HG03159 (cell line): Measurements from ENCODE around the gene HDAC7.

Source experiments
- ATAC-seq: cut with Tn5 transposase; IDR thresholded peaks from one replicate; pipeline ENCODE4 v1.9.1; 2021; ENCODE audit warnings: mild to moderate bottlenecking, moderate library complexity; ENCODE audit not compliant: unreplicated experiment

Gene HDAC7

DNA sequence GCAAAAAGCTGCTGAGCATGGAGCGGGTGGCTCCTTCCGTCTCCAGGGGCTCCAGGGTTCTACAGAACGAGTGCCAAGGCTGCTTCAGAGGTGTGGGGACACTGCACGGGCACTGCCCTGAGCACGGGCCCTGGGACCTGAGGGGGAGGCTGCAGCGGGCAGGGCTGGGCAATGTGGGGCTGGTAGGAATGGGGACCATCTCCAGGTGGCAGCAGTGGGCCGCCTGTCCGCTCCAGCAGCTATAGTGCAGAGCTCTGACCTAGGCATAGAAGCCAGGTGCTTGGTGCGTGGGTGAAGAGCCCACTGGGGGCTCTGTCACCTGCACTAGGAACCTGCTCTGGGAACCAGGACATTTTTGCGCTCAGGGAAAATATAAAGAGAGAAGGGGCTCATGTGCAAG lies 22.3 kb downstream of the HDAC7 start:
- ATAC-seq = no peak

DNA sequence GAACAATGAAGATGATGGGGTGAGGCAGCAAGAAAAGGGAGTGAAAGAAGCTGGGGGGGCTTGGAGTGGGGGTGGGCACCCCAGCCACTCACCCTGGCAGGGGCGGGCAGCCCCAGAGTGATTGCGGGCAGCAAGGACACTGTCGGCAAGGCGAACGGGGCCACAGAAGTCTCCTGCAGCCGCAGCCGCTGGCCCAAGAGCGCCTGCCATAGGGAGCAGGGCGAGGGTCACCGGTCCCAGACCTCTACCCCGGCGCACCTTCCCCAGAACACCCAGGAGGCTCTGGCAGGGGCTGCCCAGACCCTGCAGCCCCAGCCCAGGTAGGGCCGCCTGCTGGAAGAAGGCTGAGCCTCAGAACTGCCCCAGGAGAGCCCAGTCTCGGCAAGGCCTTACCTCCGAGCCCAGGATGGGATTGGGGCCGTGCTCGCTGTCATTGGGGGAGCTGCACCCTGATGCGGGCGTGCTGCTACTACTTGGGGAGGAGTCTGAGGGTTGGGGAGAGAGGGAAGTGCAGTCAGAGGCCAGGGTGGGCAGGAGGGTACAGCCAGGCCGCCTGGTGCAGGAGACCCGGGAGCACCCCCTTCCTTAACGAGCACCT lies 23.8 kb downstream of the HDAC7 start:
- ATAC-seq = no peak

DNA sequence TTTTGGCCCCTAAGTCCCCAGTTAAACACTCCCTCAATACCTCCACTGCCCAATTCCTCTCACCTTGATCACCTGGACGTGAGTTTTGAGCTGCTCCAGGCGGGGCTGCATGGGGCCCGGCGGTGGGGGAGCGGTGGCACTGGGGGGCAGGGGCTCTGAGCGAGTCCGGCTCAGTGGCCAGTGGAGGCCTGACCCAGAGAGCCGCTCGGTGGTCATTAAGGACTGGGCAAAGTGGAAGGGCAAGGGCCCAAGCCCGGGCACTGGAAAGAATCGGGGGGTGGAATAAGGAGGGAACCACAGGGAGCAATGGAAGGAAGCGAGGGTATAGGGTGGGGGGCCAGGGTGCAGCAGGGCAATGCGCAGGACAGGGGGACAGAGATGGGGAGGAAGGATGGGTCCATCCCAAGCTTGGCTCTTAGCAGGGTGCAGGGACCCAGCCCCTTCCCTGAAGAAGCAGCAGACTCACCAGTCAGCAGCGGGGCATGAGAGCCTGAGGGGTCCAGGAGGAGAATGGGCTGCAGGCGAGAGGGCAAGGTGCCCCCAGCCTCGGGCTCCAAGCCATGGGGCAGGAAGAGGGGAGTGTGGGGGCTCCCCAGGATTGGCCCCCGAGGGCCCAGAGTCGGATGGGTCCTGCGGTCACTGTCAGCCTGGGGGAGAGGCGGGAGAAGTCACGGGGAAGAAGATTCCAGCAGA lies 24.4 kb downstream of the HDAC7 start:
- no peak for ATAC-seq

DNA sequence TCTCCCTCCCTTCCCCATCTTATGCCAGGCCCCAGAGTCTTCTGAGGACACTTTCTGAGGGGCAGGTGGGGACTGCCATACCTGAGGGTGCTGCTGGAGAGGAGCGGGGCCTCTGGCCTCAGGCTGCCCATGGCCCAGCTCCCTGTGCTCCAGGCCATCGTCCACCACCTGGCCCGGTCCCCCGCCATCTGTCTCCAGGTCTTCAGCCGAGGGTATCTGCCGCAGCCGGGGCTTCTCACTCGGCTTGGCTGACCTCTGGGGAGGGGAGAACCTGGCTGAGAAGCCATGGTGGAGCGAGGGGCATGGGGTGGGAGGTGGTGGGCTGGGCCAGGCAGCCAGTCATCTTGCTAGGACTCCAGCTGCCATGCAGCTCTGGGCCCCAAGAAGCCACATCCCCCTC lies 25.0 kb downstream of the HDAC7 start:
- no peak for ATAC-seq

DNA sequence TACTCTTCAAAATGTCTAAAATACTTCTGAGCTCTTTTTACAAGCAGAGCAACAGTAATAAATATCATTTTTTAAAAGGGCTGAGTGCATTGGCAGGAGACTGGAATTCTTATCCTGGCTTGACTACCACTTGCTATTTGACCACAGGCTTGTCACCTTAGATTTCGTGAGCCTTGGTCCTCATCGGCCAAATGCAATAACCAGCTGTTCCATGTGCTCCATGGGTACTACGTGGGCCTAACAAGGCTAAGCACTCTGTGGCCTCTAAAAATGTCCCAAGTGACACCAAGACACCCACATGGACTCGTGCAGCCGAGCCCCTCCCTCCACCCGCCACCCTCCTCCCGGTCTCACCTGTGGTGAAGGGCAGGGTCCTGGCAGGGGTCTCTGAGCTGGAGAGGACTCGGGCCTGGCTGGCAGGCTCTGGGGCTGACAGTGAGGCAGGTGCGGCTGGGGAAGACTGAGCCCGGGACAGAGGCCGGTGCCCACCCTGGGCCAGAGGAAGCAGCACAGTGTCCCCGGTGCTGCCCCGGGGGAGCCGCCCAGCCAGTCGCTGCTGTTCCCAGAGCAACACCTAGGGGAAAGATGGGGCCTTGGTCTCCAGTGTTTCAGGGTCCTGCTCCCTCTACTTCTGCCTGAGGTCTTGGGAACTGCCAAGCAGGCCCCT lies 26.6 kb downstream of the HDAC7 start:
- ATAC-seq = no peak

DNA sequence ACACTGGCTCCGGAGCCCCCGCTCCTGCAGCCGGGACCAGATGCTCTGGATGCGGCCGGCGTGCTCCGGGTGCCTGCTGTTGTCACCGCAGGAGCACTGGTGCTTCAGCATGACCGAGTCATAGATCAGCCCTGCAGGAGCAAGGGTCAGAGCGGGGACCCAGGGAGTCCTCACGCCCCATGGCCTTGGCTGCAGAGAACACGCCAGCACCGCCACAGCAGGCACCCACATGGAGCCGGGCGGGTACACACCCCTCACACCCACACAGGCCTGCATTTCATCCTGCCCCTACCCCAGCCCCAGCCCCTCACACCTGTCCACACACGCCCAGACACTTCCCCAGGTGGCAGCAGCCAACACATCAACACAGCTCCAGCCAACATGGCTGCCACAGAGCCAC lies 27.8 kb downstream of the HDAC7 start:
- no peak for ATAC-seq

DNA sequence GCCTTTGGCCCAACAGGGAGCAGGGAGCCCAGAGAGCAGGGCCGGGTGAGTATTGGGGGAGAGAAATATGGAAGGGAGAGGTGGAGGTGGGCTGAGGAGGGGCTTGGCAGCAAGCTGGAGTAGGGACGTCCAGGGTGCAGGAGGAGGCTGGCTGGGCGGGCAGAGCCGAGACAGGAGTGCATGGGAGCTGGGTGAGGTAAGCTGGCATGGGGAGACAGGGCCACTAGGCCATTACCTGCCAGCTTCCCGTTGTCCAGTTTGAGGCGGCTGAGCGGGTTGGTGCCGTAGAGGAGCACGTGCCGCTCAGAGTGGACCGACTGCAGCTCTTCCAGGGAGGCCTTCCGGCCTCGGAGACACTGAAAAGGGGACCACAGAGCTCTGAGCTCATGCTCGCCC lies 28.4 kb downstream of the HDAC7 start:
- ATAC-seq = no peak

DNA sequence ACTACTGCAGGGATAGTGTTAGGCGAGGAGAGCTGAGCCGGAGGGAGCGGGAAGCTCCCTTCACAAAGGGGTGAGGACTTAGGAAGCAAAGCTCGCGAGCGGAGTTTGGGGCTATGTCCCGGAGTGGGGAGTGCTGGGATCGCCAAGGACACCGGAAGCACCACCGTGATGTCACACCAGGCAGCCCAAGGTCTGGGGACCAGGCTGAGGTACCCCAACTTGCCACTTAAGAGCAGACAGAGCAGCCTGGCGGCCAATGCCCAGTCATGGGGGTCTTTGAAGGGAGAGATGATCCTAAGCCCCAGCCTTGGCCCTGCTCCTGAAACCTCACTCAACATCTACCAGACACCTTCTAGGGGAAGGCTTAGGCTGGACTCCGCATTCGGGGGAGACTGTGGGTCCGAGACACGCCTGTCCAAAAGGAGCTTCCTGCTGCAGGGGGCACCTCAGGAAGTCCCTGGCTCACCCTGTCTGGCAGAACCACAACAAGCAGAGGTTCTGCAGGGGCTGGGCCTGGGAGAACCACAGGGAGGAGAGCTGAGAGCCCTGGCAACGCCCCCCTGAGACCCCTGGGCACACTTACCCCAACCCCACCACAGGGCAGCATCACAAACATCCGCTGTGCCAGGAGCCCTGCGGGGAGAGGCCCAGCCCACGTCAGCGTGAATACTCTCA lies 28.9 kb downstream of the HDAC7 start:
- no peak for ATAC-seq

DNA sequence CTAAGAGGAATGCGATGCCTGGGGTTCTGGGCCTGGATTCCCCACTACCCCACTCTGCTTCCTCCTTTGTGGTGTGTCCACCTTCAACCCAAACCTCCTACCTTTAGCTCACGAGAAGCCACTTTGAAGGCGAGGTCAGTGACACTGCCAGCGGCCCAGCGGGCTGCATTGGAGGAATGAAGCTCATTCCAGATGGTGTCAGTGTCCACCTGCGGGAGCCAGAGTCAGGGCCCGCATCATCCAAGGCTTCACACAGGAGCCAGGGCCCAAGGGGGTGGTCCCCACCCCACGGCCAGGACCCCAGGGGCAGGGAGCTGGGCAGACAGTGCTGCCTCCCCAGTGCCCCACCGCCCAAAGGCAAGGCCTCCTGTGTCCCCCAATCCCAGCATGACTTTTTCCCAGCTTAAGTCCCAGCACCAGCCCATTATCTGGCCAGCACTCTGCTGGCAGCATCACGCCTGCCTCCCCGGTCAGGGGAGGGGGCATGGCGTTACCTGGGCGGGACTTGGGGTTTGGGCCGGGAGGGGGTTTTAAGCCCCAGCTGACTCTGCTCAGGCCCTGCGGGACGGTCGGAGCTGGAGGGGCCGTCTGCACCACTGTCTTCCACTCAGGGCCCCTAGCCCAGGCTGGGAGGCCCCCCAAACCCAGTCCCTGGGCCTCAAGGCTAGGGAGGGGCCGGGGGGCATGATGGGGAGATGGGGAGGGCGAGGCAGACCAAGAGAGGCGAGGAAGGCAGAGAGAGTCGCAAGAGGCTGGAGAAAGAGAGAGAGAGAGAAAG lies 29.8 kb downstream of the HDAC7 start:
- ATAC-seq = no peak

DNA sequence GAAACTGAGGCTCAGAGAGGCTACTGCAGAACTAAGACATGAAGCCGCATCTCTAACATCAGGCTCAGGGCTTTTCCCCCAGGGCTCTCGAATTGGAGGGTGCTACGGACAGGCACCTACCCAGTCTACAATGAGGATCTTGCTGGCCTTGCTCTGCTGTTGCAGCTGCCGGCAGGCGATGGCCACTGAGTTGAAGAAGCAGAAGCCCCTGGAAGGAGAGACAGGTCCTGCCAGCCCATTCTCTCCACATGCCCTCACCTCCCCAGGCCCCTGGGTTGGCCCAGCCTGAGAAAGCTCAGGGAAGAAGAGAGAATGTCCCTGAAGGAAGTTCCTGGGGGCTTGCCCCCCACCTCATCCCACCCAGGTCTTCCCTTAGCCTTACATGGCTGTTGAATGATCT lies 30.6 kb downstream of the HDAC7 start:
- no peak for ATAC-seq

DNA sequence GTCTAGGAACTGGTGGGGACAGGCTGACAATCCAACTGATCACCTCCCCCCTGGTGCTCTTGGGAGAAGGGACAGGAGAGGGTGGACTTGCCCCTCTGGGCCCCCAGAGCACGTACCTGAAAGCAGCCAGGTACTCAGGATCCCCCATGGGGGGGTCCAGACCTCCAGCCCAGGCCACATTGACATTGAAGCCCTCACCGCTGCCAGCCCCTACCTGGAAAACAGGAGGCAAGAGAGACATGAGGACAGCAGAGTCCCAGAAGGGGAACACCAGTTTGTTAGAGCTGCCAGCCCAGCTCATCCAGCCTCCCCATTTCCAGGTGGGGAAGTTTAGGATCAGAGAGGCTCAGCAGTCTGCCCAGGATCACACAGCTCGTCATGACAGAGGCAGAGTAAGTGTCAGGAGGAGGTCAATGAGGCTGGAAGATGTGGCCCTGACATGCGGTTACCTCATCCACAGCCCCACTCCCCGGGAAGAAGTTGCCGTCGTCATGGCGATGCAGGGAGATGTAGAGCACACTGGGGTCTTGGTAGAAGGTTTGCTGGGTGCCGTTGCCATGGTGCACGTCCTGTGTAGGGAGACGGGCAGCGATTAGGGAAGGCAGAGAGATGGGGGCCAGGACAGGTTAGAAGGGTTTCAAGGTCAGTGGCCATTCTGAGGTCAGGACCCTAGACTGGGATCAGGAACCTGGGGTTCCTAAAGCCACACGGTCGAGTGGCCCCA lies 31.9 kb downstream of the HDAC7 start:
- ATAC-seq = no peak

DNA sequence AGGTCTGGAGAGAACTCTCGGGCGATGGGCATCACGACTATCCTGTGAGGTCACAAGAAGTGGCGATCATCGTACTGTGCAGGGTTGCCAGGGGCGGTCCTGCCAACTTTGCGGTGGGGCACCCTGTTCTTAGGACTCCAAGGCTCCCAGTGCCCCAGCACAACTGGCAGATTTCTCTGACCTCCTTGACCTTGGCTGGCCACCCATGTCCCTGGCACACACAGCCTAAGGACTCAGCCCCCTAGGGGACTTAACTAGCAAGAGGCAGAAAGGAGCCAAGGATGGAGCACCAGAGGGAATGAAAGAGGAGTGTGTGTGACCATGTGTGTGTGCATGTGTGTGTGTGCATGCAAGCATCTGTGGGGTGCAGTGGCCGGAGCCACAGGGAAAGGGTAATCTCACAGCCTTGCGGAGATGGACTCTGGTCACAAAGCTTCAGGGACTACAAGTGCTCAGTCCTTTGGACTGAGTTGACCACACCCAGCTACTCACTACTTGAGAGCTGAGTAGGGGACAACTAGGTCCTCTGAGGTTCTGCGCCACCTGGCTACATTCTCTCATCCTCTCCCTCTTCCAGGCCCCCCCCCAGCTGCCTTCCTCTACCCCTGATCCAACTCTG lies 32.9 kb downstream of the HDAC7 start:
- no peak for ATAC-seq

DNA sequence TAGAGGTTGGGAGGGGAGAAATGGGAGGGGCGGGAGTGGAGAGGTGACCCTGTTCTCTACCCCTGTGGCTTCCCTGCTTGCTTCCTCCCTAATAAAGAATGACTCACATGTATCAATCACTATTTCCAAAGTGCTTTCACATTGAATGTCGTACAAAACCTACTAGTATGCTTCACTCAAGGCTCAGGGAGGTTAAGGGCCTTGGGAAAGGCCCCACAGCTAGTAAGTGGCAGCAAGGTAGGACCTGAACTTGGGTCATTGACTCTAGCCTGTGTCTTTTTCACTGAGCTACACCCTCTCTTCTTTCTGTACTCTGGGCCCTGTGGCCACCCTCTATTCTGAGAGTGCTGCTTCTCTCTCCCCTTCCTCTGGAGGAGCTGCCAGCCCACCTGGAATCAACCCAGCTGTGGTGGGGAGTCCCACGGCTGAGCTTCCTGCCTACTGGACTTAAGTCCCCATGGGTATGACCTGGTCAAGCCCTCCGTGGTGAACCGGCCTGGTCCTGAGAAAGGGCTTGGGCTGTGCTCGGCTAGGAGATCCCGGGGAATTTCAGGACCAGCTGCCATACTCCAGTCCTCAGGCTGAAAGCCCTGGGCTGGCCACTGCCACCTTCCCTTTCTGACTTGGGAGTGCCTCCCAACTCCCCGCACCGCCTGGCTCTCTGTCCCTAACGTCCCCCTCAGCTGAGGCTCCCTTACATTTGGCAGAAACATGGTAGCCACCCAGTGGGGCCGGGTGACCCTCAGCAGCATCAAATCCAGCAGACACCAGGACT lies 33.6 kb downstream of the HDAC7 start:
- no peak for ATAC-seq

DNA sequence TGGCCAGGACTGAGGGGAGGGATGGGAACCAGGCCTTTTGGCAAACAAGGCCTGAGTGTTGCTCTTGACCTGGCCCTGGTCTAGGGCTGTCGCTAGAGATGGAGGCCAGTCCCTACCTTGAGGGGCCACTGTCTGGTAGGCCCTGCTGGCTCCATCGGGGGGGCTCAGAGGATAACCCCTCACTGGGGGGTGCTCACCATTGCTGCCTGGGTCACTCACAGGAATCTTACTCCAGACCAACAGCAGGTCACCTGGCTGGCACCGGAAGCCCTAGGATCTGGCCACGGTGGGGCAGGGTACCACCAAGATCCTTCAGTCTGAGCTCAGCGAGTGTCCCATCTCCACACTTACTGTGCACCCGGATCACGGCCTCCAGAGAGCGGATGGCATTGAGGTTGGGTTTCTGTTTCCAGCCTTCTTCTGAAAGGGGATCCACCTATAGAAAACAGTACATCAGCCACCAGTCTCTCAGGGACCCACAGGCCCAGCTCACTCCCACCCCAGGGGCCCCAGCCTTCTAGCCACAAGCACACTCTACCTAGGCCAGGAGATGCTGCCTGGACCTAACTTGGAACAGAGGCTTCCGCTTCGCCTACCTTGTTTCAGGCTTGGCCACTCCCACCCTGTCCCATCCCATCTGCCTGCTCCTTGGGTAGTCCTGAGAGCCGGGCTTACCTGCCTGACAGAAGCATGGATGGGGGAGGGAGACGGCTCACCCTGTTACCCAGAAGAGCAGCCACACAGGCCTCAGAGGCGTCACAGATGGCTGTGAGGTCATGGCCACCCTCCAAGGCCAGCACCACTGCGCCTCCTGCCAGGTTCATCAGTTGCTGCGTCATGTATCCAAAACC lies 34.4 kb downstream of the HDAC7 start:
- no peak for ATAC-seq

DNA sequence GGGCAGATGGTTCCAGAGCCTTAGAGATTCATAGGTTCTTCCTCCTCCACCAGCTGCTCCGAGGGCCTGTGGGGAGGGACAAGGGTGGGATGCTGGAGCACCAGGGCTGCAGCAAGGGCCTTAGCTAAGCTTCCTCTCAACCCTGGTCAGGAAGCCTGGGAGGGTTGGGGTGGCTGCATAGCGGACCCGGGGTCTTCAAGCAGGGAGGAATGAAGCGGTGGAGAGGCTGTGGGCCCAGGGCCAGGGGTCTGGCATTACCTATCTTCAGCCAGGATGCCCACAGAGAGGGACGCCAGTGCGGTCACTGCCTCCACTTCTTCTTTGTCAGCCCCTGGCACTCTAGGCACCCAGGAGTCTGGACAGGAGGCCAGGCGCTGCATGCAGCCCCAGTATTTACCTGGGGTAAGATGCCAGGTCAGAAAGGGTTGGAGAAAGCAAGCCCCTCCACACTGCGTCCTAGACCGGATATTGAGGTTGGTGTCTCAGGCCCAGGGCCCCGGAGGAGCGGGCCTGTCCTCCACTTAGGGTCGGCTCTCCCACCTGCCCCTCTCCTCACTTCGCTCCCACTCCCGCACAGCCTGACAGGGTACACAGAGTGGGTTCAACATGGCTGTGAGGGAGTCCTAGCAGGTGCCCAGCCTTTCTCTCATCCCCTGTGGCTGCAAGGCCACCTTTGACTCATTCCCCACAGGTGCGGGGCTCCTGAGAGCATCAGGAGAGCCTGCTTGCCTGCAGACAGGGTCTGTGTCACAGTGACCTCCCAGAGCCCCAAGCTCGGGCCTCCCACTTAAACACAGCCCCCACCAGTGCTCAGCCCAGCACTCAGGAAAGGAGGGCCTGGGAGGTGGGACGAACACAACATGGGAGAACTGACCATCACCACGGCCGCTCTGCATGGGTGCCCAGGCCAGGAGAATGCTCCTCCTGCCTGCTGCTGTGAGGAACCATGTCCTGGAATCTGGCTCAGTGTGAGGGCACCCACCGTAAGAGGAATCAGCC lies 35.6 kb downstream of the HDAC7 start:
- no peak for ATAC-seq

DNA sequence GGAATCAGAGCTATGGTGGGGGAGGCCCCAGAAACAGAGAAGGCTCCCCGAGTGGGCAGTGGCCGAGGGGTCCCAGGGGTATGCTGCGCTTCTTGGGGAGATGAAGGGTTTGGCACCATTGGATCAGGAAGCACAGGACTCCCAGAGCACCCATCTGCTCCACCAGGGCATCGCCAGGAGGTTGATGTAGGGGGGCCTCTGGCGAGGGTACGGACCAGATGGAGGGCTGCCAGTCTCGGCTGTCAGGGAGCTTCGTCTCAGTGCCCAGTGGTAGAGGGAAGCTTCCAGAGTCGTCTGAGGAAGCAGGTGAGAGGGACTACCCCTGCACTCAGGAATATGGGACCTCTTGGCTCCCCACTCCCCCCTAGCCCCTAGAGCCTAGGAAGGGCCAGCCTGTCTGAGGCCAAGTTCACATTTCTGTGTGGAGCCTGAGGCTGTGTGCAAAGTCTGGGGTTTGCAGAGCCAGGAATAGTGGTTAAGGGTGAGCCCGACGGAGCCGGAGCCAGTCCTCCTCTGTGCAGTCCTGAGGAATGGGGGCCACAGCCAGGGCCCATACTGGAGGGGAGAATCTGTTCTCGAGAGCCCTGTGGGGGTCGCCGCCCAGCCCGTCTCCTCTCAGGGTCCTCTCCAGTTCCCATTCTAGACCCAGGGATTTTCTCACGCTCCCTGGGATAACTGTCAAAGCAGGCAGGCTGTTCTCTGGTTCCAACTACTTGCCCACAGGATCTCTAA lies 36.5 kb downstream of the HDAC7 start:
- ATAC-seq = no peak

DNA sequence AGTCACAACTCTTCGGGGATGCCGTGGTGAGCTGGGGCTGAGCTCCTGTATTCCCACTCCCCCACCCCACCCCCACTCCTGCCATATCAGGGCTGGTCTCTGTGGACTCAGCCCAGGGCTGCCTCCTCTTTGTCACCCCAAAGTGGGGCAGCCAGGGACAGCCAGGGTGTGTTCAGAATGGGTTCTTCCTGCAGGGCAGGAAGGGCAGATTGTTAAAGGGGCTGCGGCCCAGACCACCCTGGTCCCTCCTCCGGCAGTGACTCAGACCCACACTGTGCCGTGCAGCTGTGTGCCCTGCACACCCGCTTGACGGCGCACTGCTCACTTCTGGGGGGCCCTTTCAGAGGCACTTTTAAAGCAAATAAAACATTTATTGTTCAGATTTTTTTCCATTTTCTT lies 37.3 kb downstream of the HDAC7 start:
- ATAC-seq = no peak
